IMR-90 (cell line): ENCODE results near the gene LLGL2. TPM values are rescaled to one million over a fixed set of nuclear protein-coding genes. Genes with fewer than 3 reads are reported as not detected.

Experiments
- ATAC-seq: fragments of 200-7000 bp; cut with Tn5 transposase; 2 replicates; pipeline ENCODE4 v1.9.1; 2020; ENCODE audit warnings: low read depth, mild to moderate bottlenecking, moderate library complexity
- BruUV-seq: library from RNA; stranded (reverse); fragments of 400-500 nt; replicated peaks from 2 replicates; lab custom pipeline; 2021; lab: Mats Ljungman, UMichigan
- CTCF ChIA-PET: fragments of 300-600 bp; formaldehyde crosslinking; extraction: SDS; loops from one replicate; lab custom pipeline; 2021; ENCODE audit warnings: antibody characterized with exemption; lab: Yijun Ruan, JAX
- POLR2A ChIA-PET: fragments of 300-600 bp; sonication (Branson Sonifier 250); formaldehyde crosslinking; loops from one replicate; lab custom pipeline; 2022; ENCODE audit warnings: antibody characterized with exemption; ENCODE audit not compliant: unreplicated experiment; lab: Charles Lee
- DNase-seq: peaks from one replicate; pipeline ENCODE4 v3.0.0; 2013
- H2AFZ ChIP-seq: replicated peaks from 2 replicates; pipeline ENCODE3; 2013; ENCODE audit warnings: low read length, mild to moderate bottlenecking; ENCODE audit not compliant: poor library complexity
- H2AK5ac ChIP-seq: 2 replicates; pipeline ENCODE4 v1.6.1; 2013; ENCODE audit warnings: low read depth, low read length, inconsistent platforms
- H2AK9ac ChIP-seq: replicated peaks from 2 replicates; pipeline ENCODE3; 2013; ENCODE audit warnings: mild to moderate bottlenecking, low read depth, low read length, moderate library complexity; ENCODE audit not compliant: poor library complexity
- H2BK120ac ChIP-seq: 2 replicates; pipeline ENCODE4 v1.6.1; 2013; ENCODE audit warnings: low read depth, low read length, inconsistent platforms
- H2BK15ac ChIP-seq: 3 replicates; pipeline ENCODE4 v1.6.1; 2013; ENCODE audit warnings: low read depth, low read length, inconsistent platforms
- H2BK20ac ChIP-seq: 2 replicates; pipeline ENCODE4 v1.6.1; 2013; ENCODE audit warnings: low read depth, mild to moderate bottlenecking, inconsistent platforms, low read length, moderate library complexity
- H2BK5ac ChIP-seq: 2 replicates; pipeline ENCODE4 v1.6.1; 2013; ENCODE audit warnings: mild to moderate bottlenecking, low read depth, low read length, inconsistent platforms; ENCODE audit not compliant: poor library complexity, severe bottlenecking
- H3K14ac ChIP-seq: replicated peaks from 2 replicates; pipeline ENCODE4 v1.6.1; 2013; ENCODE audit warnings: low read depth, low read length, inconsistent platforms
- H3K18ac ChIP-seq: 2 replicates; pipeline ENCODE4 v1.6.1; 2013; ENCODE audit warnings: low read depth, low read length, control low read depth
- H3K23ac ChIP-seq: 2 replicates; pipeline ENCODE4 v1.6.1; 2013; ENCODE audit warnings: low read depth, low read length, inconsistent platforms
- H3K27ac ChIP-seq: 2 replicates; pipeline ENCODE4 v1.5.1; 2013; ENCODE audit warnings: mild to moderate bottlenecking, control low read depth, low read length; ENCODE audit not compliant: insufficient read depth
- H3K27me3 ChIP-seq: 2 replicates; pipeline ENCODE4 v1.6.1; 2013; ENCODE audit warnings: low read length; ENCODE audit not compliant: control insufficient read depth, insufficient read depth
- H3K36me3 ChIP-seq: 2 replicates; pipeline ENCODE4 v1.6.1; 2013; ENCODE audit warnings: low read length, mixed read lengths; ENCODE audit not compliant: control insufficient read depth, insufficient read depth
- H3K4ac ChIP-seq: 2 replicates; pipeline ENCODE4 v1.6.1; 2013; ENCODE audit warnings: low read depth, low read length, inconsistent platforms
- H3K4me1 ChIP-seq: 2 replicates; pipeline ENCODE4 v1.6.1; 2013; ENCODE audit warnings: low read length, mixed read lengths; ENCODE audit not compliant: control insufficient read depth, insufficient read depth
- H3K4me2 ChIP-seq: 2 replicates; pipeline ENCODE4 v1.6.1; 2013; ENCODE audit warnings: low read depth, mild to moderate bottlenecking, control low read depth, low read length, moderate library complexity
- H3K4me3 ChIP-seq: 2 replicates; pipeline ENCODE4 v1.5.1; 2013; ENCODE audit warnings: low read depth, mild to moderate bottlenecking, control low read depth, low read length, moderate library complexity; ENCODE audit not compliant: insufficient read depth
- H3K56ac ChIP-seq: 2 replicates; pipeline ENCODE4 v1.6.1; 2013; ENCODE audit warnings: low read length, inconsistent platforms; ENCODE audit not compliant: insufficient read depth; ENCODE audit errors: extremely low read depth
- H3K79me1 ChIP-seq, 2 experiments: 2 replicates each; pipeline ENCODE4 v1.6.1; 2013; ENCODE audit warnings: low read length in 2 of 2, inconsistent platforms in 1 of 2, low read depth in 1 of 2
- H3K9ac ChIP-seq: 2 replicates; pipeline ENCODE4 v1.6.1; 2013; ENCODE audit warnings: low read depth, low read length, control low read depth
- H3K9me1 ChIP-seq: 2 replicates; pipeline ENCODE4 v1.6.1; 2013; ENCODE audit warnings: low read length, inconsistent platforms; ENCODE audit not compliant: insufficient read depth
- H3K9me3 ChIP-seq: 2 replicates; pipeline ENCODE4 v1.6.1; 2013; ENCODE audit warnings: low read length; ENCODE audit not compliant: control insufficient read depth, insufficient read depth
- H4K20me1 ChIP-seq: 2 replicates; pipeline ENCODE4 v1.6.1; 2013; ENCODE audit warnings: low read length, inconsistent platforms; ENCODE audit not compliant: insufficient read depth
- H4K5ac ChIP-seq: 2 replicates; pipeline ENCODE4 v1.6.1; 2013; ENCODE audit warnings: mild to moderate bottlenecking, low read depth, low read length, control low read depth
- H4K8ac ChIP-seq, 2 experiments: 2 replicates each; pipeline ENCODE4 v1.6.1; 2013; ENCODE audit warnings: low read depth in 2 of 2, low read length in 2 of 2, control low read depth in 1 of 2, inconsistent platforms in 1 of 2
- H4K91ac ChIP-seq: 2 replicates; pipeline ENCODE4 v1.6.1; 2013; ENCODE audit warnings: low read depth, low read length, inconsistent platforms; ENCODE audit not compliant: insufficient read depth
- CTCF ChIP-seq: conservative IDR thresholded peaks from 2 replicates; pipeline ENCODE4 v1.5.1; 2012; ENCODE audit warnings: mild to moderate bottlenecking, low read depth, low read length, improper control_type of control experiment
- MAFK ChIP-seq: IDR thresholded peaks from 2 replicates; pipeline ENCODE4 v1.6.1; 2012; ENCODE audit warnings: low read depth, low read length, improper control_type of control experiment
- MAZ ChIP-seq: IDR thresholded peaks from 2 replicates; pipeline ENCODE4 v1.6.1; 2012; ENCODE audit warnings: low read depth, mild to moderate bottlenecking, low read length, improper control_type of control experiment, moderate library complexity, borderline replicate concordance
- MXI1 ChIP-seq: IDR thresholded peaks from 2 replicates; pipeline ENCODE4 v1.6.1; 2012; ENCODE audit warnings: low read depth, mild to moderate bottlenecking, low read length, moderate library complexity, borderline replicate concordance
- NFE2L2 ChIP-seq: fragments of 150-350 bp; IDR thresholded peaks from 2 replicates; pipeline ENCODE4 v1.6.1; 2016; ENCODE audit warnings: low read depth, mild to moderate bottlenecking, low read length
- USF2 ChIP-seq: fragments of 150-350 bp; IDR thresholded peaks from 2 replicates; pipeline ENCODE4 v1.6.1; 2017; ENCODE audit warnings: mild to moderate bottlenecking, antibody characterized with exemption, low read length, low read depth
- WGBS, 2 experiments: methylation state at CpG; one replicate each; pipeline versions ENCODE4 v1.1.5 to v1.1.7; 2013; ENCODE audit warnings: missing lambda C conversion rate in 2 of 2; ENCODE audit not compliant: insufficient read length in 1 of 2; ENCODE audit errors: extremely low coverage in 2 of 2; 5-methylcytosine and 5-hydroxymethylcytosine counted together
- dilution Hi-C: fragments of 300-500 bp; cut with HindIII; formaldehyde crosslinking; loops from one replicate; pipeline ENCODE4 v1.14.3; 2018; ENCODE audit warnings: low sequenced_read_pairs; ENCODE audit not compliant: unreplicated experiment
- in situ Hi-C: fragments of 300-500 bp; cut with MboI; formaldehyde crosslinking; loops from 3 replicates; pipeline ENCODE4 v1.14.3; 2019; ENCODE audit warnings: low sequenced_read_pairs, inconsistent platforms, mixed read lengths
- intact Hi-C: fragments of 100-400 bp; cut with micrococcal nuclease; formaldehyde crosslinking; loops from 2 replicates; pipeline ENCODE4 v1.10.0; 2022
- polyA plus RNA-seq, 3 experiments: library from polyadenylated mRNA; depleted of rRNA; stranded (reverse); fragments of >200 nt; gene quantifications; 2 replicates each; pipeline ENCODE4 v1.2.3, GENCODE V29; 2012; ENCODE audit warnings: low replicate concordance in 1 of 3
- total RNA-seq: library from RNA; depleted of rRNA; stranded (reverse); fragments of >200 nt; gene quantifications from 2 replicates; pipeline ENCODE4 v1.2.3, GENCODE V29; 2012

LLGL2 gene
- total and polyA plus RNA-seq, 2 of the 4 experiments (the other 2 are of a cell fraction), result 0.54 to 0.72 TPM

GRCh38 chr17:75571197-75571884 lies 45.8 kb downstream of the LLGL2 start:
- TF ChIP-seq USF2 (no peak), NFE2L2 (no peak), MAZ (no peak), MXI1 (no peak), CTCF (no peak), MAFK (no peak)
- WGBS, 2 experiments, result no CpG with 5 or more reads among the region's 15 CpGs
- Histone ChIP-seq H3K4me3 (no peak overlapping the region), H3K9me3 (no peaks in the 10 kb centered on the region), H3K27me3 (peaks cover 24% of the 10 kb centered on the region; the same call in 1 of the 2 replicates), H3K9ac (no peak overlapping the region), H3K27ac (no peak overlapping the region), H3K14ac (0 out of 2 replicates have a peak overlapping the region, but pooled peaks have one; percentile 45), H4K5ac (no peak overlapping the region), H2AK9ac (no peak overlapping the region), H4K20me1 (no peaks in the 10 kb centered on the region), H3K4ac (no peak overlapping the region), H3K9me1 (no peaks in the 10 kb centered on the region), H2BK5ac (no peak overlapping the region), H2BK120ac (no peak overlapping the region), H2AK5ac (no peak overlapping the region), H3K18ac (no peak overlapping the region), H4K8ac (no peak overlapping the region), H3K56ac (no peak overlapping the region), H2AFZ (peak overlapping the region; percentile 77), H2BK15ac (no peak overlapping the region), H3K4me1 (no peaks in the 10 kb centered on the region), H2BK20ac (no peak overlapping the region), H3K79me1 (no peaks in the 10 kb centered on the region), H3K4me2 (no peak overlapping the region), H3K23ac (no peak overlapping the region), H3K36me3 (no peaks in the 10 kb centered on the region), H4K91ac (no peak overlapping the region)
- ChIA-PET CTCF (no interaction called here), POLR2A (no interaction called here)
- BruUV-seq, result no TSS peak
- DNase-seq (peak; percentile 9), ATAC-seq (peak; percentile 77)
- intact Hi-C loops (no loop called here), in situ Hi-C loops (no loop called here), dilution Hi-C loops (no loop called here)
